GM10266 (cell line): ENCODE results near the gene WNT7A.

Source experiments
- DNase-seq: peaks from one replicate; pipeline ENCODE4 v3.0.0; 2012; ENCODE audit errors: extremely low spot score
- CTCF ChIP-seq: IDR thresholded peaks from 2 replicates; pipeline ENCODE4 v1.5.1; 2012; ENCODE audit warnings: mild to moderate bottlenecking, low read depth; ENCODE audit not compliant: control insufficient read depth, insufficient read depth; ENCODE audit errors: missing control alignments

The WNT7A gene

GRCh38 chr3:13876451-13877100, 3.3 kb downstream of the WNT7A start:
- no peak for TF ChIP-seq CTCF
- DNase-seq: no peak

GRCh38 chr3:13874891-13875290, 5.0 kb downstream of the WNT7A start:
- TF ChIP-seq CTCF: no peak
- no peak for DNase-seq

- DNase-seq: no peak
- TF ChIP-seq CTCF: no peak
These were observed 6.1 kb downstream of the WNT7A start for GRCh38 chr3:13873818-13874217.

- no peak for DNase-seq
- TF ChIP-seq CTCF: no peak
These were observed 7.4 kb downstream of the WNT7A start for GRCh38 chr3:13872451-13872850.

- no peak for DNase-seq
- TF ChIP-seq CTCF: no peak
These were observed 8.1 kb downstream of the WNT7A start for GRCh38 chr3:13871791-13872190.

- no peak for TF ChIP-seq CTCF
- no peak for DNase-seq
These were observed 9.0 kb downstream of the WNT7A start for GRCh38 chr3:13870902-13871301.

- no peak for DNase-seq
- TF ChIP-seq CTCF: no peak
These were observed 10.0 kb downstream of the WNT7A start for GRCh38 chr3:13869761-13870343.
